Central memory CD4-positive, alpha-beta T cell (primary cell): ENCODE results near the gene AXIN2.

Experiments used
- DNase-seq: peaks from one replicate; pipeline ENCODE4 v3.0.0; 2022
- total RNA-seq, 3 experiments: gene quantifications; one replicate each; lab custom pipeline; 2026; lab: John Stamatoyannopoulos, UW

The AXIN2 gene
- total RNA-seq = 11.7 to 34.0 (median 29.5) reads per million in 3 experiments

DNA sequence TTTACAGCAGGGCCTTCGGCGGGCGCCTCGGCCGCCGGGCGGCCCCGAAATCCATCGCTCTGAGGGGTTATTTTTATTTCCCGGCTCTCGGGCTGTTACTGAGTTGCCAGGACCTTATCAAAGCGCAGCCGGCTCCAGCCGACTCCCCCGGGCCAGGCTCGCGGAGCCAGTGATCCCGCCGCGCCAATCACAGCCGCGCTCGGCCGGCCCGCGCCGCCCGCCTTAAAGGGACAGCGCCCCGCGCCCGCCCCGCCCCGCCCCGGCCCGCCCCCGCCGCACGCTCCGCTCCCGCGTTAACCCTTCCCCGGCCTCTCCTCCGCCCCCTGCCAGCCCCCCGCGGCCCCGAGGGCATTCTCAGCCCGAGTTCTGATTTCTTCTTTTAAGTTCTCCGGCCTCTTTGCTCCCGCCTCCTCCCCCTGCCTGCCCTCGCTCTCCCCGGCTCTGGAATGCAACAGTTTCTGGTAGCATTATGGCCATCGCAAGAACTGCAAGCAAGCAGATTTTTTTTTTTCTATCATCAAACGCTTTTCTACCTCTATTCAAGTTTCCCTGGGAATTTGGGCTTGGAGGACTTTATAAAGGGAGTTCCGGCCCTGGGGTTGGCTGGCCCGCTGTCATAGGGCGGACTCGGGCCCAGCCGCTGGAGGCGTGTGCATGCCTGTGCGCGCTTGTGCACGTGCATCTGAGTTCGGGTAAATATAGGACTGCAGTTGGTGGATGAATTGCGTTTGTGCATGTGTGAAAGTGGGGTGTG is at the start of gene AXIN2:
Gene AXIN2 (minus strand): TSS at position 197 of the 754 bp plus-strand sequence. CDS start 3,028 bp downstream, outside the sequence.
- DNase-seq = peak; percentile 85

GRCh38 chr17:65609749-65610148 is 48.3 kb upstream of the AXIN2 start:
- no peak for DNase-seq

- no peak for DNase-seq
These were observed 47.8 kb upstream of the AXIN2 start for GRCh38 chr17:65609286-65609685.

GRCh38 chr17:65604070-65604469 is 42.6 kb upstream of the AXIN2 start:
- DNase-seq = no peak

DNA sequence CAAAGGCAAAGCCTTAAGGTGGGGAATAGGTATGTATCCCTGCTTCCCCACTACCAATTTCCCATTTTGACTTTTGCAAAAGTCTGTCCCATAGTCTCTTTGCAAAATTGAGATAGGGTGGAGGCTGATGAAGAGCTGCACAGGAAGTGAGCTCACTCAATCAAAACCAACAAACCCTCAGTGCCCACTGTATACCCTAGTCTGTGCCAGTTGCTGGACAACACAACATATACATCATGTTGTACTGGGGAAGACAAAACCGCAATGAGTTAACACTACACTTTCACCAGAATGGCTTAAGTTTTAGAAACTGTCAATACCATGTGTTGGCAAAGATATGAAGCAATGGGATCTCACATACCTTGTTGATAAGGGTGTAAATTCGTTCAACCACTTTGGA is 40.4 kb upstream of the AXIN2 start:
- DNase-seq = no peak

- DNase-seq = no peak
These were observed 39.7 kb upstream of the AXIN2 start for GRCh38 chr17:65601145-65601544.

DNA sequence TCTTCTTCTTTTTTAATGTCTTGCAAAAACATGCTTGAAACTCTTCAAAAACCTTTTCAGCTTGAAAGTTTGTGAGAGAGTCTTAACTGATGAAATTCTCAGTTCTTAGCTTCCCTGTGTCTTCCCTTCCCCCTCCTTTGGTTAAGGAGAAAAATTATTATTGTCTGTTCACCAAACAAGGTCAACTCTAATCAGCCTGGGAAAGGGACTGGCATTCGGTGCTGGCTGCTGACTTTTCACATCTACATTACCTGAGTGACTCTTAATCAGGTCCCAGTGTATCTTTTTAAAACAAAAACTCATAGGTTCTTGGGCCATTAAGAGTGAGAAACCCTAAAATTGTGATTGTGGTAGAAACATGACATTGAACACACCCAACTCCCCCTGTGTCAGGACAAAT is 39.1 kb upstream of the AXIN2 start:
- DNase-seq = no peak

- DNase-seq = no peak
These were observed 38.2 kb upstream of the AXIN2 start for GRCh38 chr17:65599650-65600049.

DNA sequence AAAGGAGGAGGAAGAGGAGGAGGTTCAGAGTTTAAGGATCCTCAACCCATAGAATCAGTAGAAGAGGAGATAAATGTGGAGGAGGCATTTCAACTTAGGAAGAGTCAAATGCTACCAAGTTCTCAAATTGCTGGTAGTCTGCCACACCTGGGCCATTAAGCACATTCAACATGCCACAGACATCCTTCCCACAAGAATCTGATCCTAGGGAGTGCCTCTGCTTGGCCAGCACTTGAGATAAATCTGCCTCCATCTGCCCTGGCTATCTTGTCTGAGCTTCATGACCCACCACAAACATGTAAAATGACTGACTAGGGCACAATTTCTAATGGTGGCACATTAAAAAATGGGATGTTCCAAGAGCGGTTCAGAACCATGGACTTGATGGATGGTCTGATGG is 37.3 kb upstream of the AXIN2 start:
- DNase-seq = no peak

GRCh38 chr17:65595071-65595656 is 33.7 kb upstream of the AXIN2 start:
- no peak for DNase-seq

DNA sequence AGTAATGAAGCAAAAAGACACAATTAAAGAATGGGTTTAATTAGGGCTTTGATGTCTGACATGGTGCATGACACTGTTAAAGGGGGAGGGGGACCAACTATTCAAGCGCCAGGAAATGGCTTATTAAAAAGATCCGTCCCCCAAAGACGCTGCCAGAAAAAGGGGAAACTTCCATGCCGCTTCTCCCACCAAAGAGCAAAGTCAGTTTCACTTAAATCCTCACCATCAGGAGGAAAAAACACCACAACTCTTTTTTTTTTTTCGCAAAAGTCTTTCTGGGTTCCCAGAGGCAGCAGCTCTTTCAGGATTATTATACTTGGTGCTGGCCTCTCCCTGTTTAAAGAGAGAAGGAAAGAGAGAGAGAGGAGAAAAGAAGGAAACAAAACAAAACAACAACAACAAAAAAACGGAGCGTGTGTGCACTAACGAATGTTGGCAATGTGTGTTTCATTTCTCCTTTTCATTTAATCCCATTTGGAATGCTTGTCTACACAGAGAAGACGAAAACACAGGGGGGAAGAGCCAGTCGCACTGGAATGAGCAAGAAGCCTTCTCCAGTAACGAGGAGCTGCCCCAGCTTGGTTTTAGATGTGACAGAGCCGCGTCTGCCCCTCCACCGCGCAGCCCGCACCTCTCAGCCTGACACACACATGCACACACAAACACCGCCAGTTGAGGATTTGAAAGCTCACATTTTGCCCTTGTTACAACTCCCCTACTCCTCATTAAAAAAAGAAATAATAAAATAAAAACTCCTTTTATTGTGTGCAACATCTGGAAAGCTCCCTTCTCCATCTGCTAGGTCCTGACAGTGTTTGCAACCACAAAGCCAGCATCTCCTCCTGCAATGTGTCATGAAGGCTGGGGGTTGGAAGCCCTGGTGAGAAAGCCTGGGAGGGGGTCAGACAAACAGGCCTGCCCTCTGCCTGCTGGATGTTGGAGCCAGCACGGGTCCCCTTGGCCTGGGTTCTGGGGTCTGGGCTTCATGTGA is 32.7 kb upstream of the AXIN2 start:
- DNase-seq = no peak

- DNase-seq = no peak
These were observed 31.8 kb upstream of the AXIN2 start for GRCh38 chr17:65593092-65593854.

DNA sequence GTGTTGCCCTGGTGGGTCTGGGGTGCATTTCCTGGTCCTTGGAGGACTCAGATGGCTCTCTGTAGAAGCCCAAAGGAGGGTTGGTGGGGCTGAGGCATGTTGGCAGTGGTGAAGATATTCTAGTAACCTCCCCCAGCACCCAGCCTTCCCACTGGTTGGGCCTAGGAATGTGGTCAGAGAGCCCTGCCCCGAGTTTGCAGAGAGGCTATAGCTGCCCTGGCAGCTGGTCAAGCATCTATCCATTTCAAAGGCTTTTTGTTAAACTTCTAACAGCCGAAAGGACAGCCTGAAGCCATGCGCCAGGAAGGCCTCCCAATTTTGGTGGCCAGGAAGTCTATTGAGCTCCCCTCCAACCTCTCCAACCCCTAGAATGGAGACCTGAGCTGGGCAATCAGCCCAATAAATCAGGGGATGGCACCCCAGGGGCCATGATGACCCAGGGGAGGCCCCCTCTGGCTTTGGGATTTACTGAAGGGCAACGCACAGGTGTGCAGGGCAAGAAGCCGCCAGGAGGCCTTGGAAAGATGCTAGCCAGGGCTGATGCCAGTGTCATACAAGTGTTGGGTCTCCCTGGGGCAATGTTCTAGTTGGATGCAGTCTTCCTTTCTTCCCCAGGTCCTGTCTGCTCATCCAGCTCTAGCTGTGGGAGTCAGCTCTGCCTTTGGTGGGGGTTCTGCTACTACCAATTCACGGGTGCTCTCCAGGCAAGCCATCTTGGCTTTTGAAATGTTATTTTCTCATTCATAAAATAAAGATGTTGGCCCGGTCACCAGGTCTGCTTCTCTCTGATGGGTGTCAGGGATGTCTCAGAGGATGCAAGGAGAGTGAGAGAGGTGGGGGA is 30.9 kb upstream of the AXIN2 start:
- DNase-seq = no peak

GRCh38 chr17:65589321-65589720 is 27.9 kb upstream of the AXIN2 start:
- no peak for DNase-seq

GRCh38 chr17:65588181-65588808 is 26.8 kb upstream of the AXIN2 start:
- DNase-seq = no peak

GRCh38 chr17:65587534-65588180 is 26.2 kb upstream of the AXIN2 start:
- no peak for DNase-seq

DNA sequence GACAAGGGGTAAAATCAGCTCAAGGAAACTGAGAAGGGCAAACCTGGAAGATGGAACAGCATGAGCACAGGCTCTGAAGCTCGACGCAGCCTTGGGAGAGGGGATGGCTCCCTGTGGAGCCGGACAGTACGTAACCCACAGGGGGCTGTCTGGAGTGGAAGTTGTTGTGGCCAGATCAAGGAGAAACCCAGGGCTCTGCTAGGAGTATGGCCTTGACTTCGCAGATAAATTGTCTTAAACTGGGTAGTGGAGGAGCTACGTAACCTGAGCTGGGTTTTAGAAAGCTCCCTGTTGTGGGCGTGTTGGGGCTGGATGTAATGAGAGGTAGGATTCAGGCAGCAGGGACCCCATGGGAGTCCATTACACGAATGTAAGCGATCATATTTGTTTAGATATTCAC is 25.5 kb upstream of the AXIN2 start:
- DNase-seq = no peak

DNA sequence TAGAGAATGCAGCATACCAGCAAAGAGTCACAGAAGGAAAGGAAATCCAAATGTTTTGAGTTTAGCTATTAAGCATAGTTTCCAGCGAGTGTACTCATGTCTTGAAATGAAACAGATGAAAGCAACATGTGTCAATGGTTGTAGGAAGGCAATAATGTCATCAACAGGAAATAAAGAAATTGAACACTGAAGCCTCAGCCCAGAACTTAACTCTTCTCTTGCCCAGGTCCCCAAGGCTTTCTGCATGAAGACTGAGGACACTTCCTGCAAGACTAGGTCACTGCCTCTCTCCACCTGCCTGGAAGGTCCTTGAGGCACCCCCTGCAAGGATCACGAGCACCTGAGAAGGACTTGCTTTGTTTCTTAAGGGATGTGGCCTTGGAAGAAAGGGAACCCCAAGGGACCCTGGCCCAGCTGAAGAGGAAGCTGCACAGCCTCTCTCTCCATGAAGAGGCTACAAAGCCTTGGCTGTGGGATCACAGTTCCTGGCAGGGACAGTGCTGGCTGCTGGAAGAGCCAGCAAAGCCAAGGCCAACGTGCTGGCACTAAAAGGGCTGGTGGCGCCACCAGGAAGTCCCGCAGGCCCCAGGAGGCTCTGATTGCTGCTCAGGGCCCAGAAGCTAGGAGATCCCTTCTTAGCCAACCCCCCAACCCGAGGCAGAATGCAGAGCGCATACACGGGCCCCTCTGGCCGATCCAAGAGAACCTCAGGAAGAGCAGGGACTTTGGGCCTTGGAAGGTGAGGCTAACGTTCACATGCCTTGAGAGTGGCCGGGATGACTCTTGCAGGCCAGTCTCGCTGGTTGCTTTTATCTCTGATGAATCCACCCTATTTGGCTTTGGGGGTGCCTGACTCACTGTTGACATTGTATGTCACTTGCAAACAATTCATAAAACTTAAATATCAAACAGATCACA is 23.4 kb upstream of the AXIN2 start:
- no peak for DNase-seq

GRCh38 chr17:65583921-65584603 is 22.6 kb upstream of the AXIN2 start:
- DNase-seq = no peak
